ENCODE measurements around the gene GOLIM4.
A peak's percentile ranks its signal among the peaks of the same experiment; 100 is the strongest.

The GOLIM4 gene

DNA sequence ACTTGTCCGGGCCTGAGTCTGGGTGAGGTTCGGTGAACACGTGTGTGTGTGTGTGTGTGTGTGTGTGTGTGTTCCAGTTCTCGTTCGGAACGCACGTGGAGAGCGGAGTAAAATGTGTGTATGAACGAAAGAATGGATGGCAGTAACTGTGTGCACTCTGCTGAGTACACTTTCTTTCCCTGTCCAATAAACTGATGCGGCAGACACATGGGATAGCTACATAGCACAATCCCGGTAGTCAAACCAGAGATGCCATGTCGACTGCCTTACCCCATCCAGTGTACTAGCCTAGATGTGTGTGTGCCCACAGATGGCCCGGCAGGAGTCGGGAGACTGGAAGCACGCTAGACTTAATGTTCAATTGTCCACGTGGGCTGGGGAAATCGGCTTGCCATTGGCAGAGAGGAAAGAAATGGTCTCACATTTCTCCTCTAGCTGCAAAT, 507 bp upstream of the GOLIM4 start:
- DNase-seq = peak; percentile 77 to 89

DNA sequence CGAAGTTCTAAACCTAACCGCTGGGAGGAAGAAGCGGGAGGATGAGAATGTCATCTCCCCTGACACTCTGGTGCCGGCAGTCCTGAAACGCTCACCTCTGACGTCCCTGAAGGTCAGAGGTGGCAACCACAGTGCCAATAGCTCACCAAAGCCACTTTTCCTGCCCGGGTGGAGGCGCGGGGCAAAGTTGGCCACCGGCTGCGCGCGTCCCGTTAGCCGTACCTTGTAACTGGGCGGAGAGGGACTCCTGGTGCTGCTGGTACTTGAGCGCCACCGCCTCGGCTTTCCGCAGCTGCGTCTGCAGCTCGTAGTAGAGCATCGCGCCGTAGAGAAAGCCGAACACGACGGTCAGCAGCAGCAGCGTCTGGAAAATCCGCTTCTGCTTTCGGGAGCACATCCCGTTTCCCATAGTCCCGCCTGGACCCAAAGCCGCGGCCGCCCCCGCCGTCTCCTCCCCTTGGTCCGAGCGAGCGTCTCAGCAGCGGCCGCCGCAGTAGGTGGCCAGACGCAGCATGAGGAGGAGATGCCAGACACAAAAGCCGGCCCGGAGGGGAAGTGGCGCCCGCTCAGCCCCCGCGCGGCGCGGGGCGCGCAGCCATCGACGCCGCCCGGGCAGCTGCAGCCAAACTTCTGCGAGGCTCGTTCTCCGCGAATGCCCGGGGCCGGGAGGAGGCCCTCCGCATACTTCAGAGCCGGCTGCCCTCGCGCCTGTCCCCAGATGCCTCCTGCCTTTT, 680 bp downstream of the GOLIM4 start:
- peak; percentile 56 to 79 for DNase-seq

DNA sequence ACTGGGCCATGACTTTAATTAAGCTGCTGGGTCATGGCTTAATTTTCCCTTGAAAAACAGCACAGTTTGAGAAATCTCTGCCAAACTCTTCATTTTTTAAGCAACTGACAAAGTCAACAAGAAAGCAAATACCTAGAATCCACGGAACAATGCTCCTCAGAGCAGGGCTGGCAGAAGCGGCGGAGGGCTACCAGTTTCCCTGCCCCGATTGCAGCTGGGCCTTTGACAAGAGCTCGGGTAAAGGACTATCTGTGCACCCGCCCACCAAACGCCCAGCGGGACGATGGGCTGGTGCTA, 1.2 kb downstream of the GOLIM4 start:
- no peak for DNase-seq

DNA sequence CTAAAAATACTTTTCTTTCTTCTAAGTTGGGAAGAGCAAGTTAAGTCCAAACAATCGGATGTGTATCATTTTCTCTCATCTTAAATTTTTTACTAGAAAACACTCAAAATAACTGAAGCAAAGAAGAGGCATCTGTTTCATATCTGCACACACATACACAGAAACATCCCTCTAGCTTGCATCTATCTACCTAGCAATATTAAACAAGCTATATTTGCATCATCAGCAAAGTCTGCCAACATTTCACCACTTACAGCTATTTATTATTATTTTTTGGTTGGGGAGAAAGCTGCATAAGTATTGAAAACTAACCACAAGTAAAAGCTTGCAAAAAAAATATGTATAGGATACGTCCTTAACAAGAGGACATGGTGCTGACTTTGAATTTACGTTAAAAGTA, 1.9 kb downstream of the GOLIM4 start:
- DNase-seq = no peak

DNA sequence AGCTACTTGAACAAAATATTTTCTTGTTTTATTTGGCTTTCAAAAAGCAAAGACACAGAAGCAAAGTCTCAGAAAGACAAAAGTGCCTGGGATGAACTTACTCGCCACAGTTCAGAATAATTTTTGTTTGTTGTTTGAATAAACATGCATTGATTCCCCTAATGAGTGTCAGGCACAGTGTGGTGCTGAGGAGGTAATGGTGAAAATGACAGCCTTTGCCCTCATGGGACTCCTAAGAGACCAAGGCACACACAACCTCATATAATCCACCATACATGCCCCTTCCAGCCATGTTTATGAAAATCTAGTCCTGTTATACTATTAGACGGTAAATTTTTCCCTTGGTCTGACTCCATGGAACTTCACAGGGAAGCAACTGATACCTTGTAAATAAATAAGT, 2.5 kb downstream of the GOLIM4 start:
- DNase-seq = no peak

DNA sequence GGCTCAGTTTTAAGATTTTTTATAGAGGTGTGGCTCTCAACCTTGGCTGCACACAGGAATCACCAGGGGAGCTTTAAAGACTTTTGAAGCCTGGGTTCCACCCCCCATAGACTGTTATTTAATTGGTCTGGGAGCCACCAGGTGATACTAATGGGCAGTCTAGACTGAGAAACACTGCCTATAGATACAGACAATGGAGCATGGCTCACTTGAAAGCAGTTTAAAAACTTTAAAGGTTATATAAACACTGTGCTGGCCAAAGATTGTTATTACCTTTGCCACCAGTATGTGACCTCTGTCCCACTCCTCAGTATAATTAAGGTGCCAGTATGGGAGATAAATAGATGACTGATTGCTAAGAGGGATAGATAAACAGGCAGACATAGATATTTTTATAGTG, 3.8 kb downstream of the GOLIM4 start:
- DNase-seq = no peak

DNA sequence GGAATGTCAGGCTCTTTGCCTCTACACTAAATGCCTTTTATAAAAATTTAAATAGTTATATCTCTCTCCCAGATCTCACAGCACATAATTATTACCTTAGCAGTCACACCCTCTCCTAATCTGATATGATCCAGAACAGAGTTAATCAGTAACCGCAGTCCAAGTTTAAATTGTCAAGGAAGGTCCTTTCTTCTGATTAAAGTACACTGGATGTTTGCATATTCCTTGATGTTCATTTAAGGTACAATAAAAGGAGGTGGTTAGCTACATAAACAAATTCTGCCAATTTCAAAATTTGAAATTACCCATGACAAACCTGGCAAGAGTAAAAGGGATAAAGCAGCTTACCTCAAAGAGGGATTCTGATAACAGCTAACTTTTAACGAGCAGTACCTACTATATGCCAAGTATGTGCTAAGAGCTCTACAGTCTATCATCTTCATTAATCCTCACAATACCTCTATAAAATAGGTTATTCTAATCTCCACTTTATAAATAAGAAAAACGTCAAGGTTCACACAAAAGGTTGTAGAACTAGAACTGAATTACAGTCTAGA, 4.3 kb downstream of the GOLIM4 start:
- DNase-seq = no peak

DNA sequence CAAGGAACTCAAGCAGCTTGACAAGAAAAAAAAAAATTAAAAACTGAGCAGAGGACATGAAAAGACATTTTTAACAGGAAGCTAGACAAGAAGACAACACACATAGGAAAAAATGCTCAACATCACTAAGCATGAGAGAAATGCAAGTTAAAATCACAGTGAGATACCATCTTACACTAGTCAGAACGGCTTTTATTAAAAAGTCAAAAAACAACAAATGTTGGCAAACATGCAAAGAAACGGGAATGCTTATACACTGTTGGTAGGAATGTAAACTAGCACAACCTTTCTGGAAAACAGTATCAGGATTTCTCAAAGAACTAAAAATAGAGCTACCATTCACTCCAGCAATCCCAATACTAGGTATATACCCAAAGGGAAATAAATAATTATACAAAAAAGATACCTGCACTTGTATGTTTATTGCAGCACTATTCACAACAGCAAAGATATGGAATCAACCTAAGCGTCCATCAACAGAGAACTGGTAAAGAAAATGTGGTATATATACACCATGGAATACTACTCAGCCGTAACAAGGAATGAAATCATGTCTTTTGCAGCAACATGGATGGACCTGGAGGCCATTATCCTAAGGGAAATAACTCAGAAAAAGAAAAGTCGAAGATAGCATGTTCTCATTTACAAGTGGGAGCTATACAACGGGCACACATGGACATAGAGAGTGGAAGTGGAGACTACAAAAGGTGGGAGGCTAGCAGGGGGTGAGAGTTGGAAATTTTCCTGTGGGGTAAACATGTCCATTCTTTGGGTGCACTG, 5.2 kb downstream of the GOLIM4 start:
- DNase-seq = no peak

DNA sequence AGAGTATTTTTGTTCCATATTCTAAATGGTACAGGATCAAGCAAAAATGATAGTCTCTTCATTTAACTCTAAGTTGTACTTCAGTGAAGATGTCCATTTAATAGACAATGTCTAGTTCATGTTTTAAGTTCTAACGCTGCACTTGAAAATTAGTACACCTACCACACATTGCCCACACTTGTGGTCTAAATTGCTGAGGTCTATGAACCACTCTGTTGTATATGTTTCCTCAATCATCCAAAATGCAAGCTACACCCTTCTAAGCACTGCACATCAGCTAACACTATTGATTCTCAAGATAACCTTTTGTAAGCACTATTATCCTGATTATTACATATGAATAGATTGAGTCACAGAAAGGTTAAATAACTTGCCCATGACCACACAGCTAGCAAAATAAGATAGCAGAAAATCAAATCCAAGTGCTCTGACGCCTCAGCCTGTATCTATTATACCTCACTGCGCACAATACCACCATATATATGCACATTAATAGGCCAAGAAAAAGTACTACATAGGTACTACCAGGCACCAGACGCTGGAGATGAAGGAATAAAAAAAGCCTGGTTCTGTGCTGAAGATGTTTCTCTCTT, 6.4 kb downstream of the GOLIM4 start:
- DNase-seq = no peak

DNA sequence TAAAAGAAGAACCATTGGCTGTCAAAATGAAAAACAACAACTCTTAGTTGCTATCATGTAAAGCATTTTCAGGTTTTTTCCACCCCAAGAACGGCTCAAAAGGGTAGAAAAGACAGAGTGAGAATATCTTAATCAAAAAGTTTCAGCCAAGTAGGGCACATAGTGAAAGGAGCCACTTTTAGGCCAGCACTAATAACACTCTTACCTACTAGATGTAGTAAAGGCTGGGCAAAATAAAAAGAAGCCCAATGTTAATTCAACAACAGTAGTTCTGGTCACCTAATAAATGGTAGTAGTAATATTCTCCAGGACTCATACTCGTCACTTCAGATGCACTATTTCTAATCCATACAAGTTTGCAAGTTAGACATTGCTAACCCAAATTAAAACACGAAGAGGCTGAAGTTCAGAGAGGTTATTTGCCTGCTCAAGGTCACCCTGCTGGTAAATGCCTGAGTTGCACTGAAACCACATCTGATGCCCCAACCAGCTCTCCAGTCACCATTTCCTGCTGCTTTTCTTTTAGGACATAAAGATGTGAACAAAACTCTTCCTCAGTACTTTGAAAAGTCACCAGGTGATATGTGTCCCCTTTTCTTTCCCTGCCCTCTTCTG, 7.5 kb downstream of the GOLIM4 start:
- DNase-seq = peak in 1 of 2 experiments; percentile 27

DNA sequence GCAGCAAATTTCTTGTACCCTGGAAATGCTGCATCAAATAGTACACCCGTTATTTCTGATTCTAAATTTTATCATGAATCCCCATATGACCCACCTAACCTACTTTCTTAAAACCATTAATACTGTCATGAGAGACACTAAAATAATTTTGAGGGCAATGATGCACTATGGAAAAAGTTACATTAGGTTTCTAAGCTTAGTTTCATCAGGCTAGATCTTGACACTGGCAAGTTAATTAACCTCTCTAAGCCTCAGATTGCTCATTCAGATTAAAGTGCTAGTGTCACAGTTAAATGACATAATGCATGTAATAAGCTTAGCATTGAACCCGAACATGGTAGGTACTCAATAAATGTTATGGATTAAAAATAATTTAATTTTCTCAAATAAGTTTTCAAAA, 8.2 kb downstream of the GOLIM4 start:
- DNase-seq = no peak

DNA sequence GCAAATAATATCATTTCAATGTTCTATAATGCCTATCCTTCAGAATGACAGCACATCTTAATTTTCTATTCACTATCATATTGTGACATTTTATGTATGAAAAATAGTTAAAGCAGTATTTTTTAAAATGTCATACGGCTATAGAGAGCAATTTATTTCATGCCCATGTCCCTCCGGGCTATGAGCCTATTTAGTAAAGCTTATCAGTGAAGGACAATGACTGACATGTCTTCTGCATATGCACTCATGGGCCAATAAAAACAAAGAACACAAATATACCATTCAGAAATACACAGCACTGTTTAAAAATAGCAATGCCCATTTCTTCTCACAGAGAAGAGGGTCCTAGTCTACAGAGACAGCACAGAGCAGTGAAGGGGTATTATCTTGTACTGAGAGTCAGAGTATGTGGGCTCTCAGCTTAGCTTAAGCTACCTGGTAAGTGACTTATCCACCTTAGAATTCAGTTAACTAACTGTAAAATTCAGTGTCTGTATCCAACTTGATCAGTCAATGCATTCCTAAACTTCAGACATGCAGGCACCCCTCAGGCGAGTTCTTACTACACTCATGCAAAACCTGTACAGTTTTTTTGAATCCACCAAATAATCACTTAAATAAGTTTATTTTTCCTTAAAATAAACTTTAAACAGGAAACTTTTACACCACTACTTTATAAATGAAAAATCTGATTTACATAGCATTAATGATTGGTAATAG, 9.0 kb downstream of the GOLIM4 start:
- DNase-seq = no peak

DNA sequence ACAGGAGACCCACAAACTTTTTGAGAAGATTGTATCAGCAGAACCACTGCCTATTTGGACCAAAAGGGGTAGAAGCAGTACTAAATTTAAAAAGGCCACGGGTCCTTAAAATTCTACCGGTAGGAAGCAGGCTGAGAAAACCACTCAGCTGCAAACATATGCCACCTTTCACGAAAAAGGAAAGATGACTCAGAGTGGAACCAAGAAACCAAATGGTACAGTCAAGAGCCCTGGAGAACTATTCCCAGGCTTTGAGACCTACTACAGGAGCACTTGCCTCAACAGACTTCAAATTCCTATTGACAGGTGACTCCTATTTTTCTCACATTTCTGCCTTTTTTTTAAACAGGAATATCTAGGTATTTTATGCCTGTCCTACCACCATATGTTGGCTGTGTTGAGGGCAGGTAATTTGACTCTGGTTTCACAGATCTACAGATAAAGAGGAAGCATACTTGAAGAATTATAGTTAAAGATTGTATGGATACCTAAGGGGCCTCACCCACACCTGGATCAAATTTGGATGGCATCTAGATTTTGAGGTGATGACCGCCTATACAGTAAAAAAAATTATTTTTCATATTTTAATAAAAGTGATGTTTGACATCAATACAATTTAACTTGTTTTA, 10.1 kb downstream of the GOLIM4 start:
- DNase-seq = no peak

DNA sequence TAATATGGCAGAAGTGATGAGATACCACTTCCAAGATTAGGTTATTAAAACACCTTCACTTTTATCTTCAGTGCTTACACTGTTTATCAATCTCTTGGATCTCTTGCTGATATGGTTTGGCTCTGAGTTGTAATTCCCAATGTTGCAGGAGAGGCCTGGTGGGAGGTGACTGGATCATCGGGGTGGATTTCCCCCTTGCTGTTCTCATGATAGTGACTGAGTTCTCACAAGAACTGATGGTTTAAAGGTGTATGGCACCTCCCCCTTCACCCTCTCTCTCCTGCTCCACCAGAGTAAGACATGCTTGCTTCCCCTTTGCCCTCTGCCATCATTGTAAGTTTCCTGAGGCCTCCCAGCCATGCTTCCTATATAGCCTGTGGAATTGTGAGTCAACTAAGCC, 11.8 kb downstream of the GOLIM4 start:
- no peak for DNase-seq

DNA sequence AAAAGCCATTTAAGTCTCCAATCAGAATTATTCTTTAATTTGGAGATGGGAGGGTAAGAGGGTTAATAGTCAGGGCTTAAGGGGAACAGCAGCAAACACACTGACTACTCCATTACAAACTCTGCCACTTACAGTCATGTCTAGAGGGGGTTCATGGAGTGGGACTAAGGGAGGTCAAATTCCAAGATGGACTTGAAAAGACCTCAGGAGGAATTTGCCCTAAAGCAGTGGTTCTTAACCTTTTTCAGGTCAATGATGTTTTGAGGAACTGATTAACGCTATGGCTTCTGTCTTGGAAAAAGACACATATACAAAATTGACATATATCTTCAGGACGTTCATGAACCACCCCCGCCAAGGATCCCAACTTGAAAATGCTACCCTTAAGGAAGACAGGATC, 13.9 kb downstream of the GOLIM4 start:
- no peak for DNase-seq

DNA sequence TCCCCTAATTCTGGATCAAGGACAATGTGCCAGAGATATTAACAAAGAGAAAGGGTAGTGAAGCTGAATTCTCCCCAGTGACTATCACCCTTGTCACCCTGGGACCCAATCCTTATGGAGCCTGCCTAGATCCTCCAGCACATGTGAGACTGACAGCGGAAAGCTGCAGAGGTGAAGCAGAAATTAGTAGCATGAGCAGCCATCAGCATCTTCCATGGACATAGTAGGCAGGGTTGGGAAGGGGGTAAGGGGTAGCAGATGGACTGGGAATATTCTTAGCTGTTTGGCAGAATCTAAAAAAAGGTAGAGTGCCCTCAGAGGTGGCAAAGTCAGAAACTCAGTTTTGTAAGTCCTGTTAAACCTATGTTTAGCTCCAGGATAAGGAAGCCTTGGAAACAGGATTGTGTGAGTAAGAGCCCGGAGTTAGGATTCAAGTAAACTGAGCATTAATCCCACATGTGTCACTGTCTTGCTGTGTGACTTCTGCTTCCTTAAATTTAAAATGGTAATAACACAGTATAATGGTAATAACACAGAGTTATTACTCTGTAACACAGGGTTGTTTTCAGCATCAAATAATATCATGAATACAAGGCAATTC, 14.5 kb downstream of the GOLIM4 start:
- DNase-seq = no peak

DNA sequence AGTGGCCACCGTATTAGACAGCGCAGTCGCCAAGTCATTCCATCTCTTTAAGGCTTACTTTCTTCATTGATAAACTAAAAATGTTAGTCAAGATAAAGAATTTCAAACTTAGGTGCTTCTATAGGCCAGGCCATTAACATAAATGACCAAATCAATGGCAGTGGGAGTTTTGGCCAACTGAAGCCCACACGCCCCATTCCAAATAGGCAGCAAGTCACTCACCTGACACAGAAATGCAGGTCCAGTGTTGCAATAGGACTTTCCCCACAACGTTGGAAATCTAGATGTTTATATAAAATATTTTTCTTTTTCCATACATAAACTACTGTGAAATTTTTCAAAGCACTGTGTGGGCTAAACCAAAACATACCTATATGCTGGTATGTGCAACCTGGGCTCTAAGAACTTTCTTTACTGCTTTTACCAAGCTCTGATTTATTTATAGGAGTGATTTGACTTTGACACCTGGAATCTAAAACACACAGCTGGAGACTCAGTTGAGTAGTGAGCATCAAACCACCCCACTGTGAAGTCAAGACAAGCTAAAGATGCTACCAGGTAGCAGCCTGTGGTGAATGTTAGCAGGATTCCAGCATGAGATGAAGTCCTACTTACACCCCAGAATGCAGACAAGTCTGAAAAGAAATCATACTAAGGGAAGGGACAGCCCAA, 15.1 kb downstream of the GOLIM4 start:
- no peak for DNase-seq

DNA sequence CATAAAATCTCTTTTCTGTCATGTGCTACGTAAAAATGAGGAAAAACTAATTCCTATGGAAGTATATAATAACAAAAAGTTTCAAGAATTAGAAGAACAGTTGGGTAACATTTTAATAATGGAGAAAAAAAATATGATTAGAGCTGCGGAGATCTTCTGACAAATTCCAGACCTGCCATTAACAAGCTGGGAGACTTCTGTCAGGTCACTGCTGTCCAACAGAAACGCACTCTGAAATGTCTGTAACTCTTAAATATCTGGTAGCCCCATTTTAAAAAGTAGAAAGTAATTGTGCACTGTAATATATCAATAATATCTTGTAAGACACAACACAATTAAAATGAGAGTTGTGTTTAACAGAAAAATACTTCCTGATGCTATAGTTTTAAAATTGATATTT, 15.7 kb downstream of the GOLIM4 start:
- DNase-seq = no peak

DNA sequence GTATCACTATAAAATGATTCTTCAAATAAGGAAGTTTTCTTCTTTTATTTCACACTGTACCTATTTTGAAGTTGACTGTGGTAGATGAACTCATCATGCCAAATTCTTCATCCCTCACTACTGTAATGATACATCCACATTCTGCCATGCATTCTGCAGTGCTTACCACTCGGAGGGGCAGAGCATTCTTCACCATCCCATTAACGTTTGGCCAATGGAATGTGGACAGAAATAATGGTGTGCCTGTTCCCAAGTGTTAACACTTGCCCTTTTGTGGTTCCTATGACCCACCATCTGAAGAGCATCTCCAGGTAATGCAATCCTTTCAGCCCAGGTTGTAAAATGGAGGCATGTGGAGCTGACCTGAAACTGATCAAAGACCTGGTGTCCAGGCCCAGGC, 18.6 kb downstream of the GOLIM4 start:
- DNase-seq = no peak

DNA sequence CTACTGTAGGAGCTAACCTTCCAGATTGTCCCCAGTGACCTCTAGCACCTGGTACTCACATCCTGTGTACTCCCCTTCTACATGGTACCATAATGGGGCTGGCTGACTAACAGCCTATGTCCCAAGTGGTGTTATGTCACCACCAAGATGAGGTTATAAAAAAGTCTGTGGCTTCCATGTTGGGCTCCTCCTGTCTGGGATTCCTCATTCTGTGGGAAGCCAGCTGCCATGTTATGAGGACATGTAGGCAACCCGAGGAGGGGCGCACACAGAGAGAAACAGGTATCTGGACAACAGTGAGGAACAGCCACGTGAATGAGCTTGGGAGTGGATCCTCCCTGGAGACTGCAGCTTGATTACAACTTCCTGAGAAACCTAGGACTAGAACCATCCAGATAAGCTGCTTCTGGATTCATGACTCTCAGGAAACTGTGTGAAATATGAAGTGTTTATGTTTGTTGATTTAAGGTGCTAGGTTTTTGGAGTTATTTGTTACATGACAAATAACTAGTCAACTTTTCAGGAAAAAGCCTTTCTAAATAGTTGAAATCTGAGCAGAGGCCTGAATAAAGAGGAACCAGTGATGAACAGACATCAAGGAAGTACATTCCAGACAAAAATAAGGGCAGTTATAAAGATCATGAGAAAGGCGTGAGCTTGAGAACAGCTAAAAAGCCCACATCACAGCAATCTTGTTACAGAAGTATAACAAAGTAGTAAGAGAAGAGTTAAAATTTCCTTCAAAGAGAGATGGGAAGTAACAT, 21.7 kb downstream of the GOLIM4 start:
- DNase-seq = peak in 1 of 2 experiments; percentile 17

DNA sequence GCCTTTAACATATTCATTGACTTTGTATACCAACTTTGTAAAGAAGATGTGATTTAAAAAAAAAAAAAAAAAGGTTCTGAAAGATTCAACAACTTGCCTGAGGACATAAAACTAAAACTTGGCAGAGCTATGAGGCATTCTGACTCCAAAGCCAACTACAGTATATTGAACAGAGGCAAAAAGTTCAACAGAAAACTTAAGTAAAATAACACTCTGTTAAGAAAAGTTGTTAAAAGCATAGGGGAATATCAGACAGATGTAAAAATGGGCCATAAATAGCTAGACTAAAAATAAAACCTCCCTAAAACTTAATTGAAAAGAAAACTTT, 23.4 kb downstream of the GOLIM4 start:
- DNase-seq = no peak

All from SW 1271 (cell line).